NCI-H460 (cell line): ENCODE data around the gene ZBTB12. TPM values are rescaled to one million over a fixed set of nuclear protein-coding genes. Genes with fewer than 3 reads are reported as not detected.
"Not testable (repeated sequence)": the region's sequence is repeated elsewhere in the genome, so short reads cannot be mapped to it uniquely, and the experiment has no call there.

ENCODE experiments used
- DNase-seq: peaks from one replicate; pipeline ENCODE4 v3.0.0-alpha.2; 2016; ENCODE audit warnings: low read depth; ENCODE audit errors: extremely low read depth
- small RNA-seq, 2 experiments: library from RNA; depleted of rRNA; stranded (forward); fragments of <200 nt; gene quantifications; one replicate each; pipeline ENCODE3, GENCODE V24; 2014
- total RNA-seq: library from RNA; depleted of rRNA; stranded (reverse); fragments of >200 nt; shearing (Covaris generic); gene quantifications from 2 replicates; pipeline ENCODE4 v1.2.3, GENCODE V29; 2014; rRNA removed

The ZBTB12 gene
- total RNA-seq, 1 experiment from 2014 or later: 2.8 TPM

DNA sequence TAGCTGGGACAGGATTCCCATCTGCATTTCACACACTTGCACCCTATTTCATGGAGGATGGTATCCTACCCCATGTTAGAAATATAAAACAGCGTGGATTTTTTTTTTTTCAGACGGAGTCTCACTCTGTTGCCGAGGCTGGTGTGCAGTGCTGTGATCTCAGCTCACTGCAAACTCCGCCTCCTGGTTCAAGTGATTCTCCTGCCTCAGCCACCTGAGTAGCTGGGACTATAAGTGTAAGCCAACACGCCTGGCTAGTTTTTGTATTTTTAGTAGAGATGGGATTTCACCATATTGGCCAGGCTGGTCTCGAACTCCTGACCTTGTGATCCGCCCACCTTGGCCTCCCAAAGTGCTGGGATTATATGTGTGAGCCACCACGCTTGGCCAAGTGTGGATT lies 44.1 kb downstream of the ZBTB12 start:
- not testable (repeated sequence) for DNase-seq

- DNase-seq: not testable (repeated sequence)
Observed at GRCh38 chr6:31851980-31852718, 49.7 kb downstream of the ZBTB12 start.

GRCh38 chr6:31851485-31851832 lies 50.4 kb downstream of the ZBTB12 start:
- no peak for DNase-seq

DNA sequence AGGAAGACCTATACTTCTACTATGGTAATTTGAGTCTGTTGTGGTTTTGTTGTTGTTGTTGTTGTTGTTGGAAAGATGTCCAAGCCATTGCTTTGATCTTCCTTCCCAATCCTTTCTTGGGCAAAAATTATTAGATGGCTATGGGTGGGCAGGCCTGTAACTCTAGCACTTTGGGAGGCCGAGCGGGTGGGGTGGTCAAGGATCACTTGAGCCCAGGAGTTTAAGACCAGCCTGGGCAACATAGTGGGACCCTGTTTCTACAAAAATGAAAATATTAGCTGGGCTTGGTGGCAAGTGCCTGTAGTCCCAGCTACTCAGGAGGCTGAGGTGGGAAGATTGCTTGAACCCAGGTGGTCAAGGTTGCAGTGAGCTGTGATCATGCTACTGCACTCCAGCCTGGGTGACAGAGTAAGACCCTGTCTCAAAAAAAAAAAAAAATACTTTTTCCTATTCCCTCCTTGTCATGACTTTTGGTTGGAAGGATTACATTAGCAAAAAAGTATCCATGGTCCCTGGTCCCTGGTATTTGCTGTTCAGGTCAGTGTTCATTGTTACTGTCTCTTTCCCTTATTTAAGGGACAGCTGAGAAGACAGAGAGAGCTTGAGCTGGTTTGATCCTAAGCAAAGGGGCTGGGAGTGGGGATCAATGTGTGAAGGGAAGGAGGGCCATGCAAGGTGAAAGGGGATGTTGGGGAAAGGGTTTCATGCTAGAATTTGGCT lies 51.0 kb downstream of the ZBTB12 start:
- DNase-seq: no peak

Small RNAs within 50 kb of the gene (small RNA-seq; reads per million reads assigned to genes)
- 0 reads per million in 2 experiments for gene AL645922.1

Other genes starting within 250 kb of the ZBTB12 start
- gene BAG6, start 249.4 kb downstream of the ZBTB12 start, total RNA-seq: 113 and 133 TPM in 2 replicates
- 2.4 and 2.8 TPM in 2 replicates for gene APOM, start 246.2 kb downstream of the ZBTB12 start, total RNA-seq
- 10.1 and 10.9 TPM in 2 replicates for gene C6orf47, start 241.3 kb downstream of the ZBTB12 start, total RNA-seq
- 11.6 and 11.7 TPM in 2 replicates for gene GPANK1, start 237.1 kb downstream of the ZBTB12 start, total RNA-seq
- 110 and 131 TPM in 2 replicates for gene CSNK2B, start 236.0 kb downstream of the ZBTB12 start, total RNA-seq
- 1.9 and 2.8 TPM in 2 replicates for gene LY6G5B, start 232.1 kb downstream of the ZBTB12 start, total RNA-seq
- gene LY6G5C, start 221.0 kb downstream of the ZBTB12 start, total RNA-seq: 0.95 and 1.3 TPM in 2 replicates
- gene ABHD16A, start 198.8 kb downstream of the ZBTB12 start, total RNA-seq: 40.5 and 55.7 TPM in 2 replicates
- not detected in 2 replicates for gene LY6G6F, start 195.2 kb downstream of the ZBTB12 start, total RNA-seq
- not detected in 2 replicates for gene LY6G6D, start 186.7 kb downstream of the ZBTB12 start, total RNA-seq
- not detected in 2 replicates for gene LY6G6C, start 180.3 kb downstream of the ZBTB12 start, total RNA-seq
- not detected in 2 replicates for gene MPIG6B, start 178.7 kb downstream of the ZBTB12 start, total RNA-seq
- gene DDAH2, start 172.8 kb downstream of the ZBTB12 start, total RNA-seq: 16.4 and 19.1 TPM in 2 replicates
- 376 and 448 TPM in 2 replicates for gene CLIC1, start 165.6 kb downstream of the ZBTB12 start, total RNA-seq
- gene MSH5, start 162.1 kb downstream of the ZBTB12 start, total RNA-seq: 18.6 and 19.8 TPM in 2 replicates
- 2.8 and 4.7 TPM in 2 replicates for gene SAPCD1, start 139.4 kb downstream of the ZBTB12 start, total RNA-seq
- 0.47 and 0.81 TPM in 2 replicates for gene VWA7, start 124.8 kb downstream of the ZBTB12 start, total RNA-seq
- 42.1 and 46.7 TPM in 2 replicates for gene VARS1, start 106.3 kb downstream of the ZBTB12 start, total RNA-seq
- 62.6 and 64.3 TPM in 2 replicates for gene LSM2, start 95.1 kb downstream of the ZBTB12 start, total RNA-seq
- gene HSPA1L, start 86.8 kb downstream of the ZBTB12 start, total RNA-seq: 0.82 and 1.0 TPM in 2 replicates
- gene HSPA1A, start 86.5 kb downstream of the ZBTB12 start, total RNA-seq: 43.3 and 46.7 TPM in 2 replicates
- 58.3 and 60.4 TPM in 2 replicates for gene HSPA1B, start 74.3 kb downstream of the ZBTB12 start, total RNA-seq
- 24.6 and 25.2 TPM in 2 replicates for gene NEU1, start 39.3 kb downstream of the ZBTB12 start, total RNA-seq
- gene SLC44A4, start 23.1 kb downstream of the ZBTB12 start, total RNA-seq: 0.07 TPM in 1 of 2 replicates, not detected in the other
- 19.3 and 19.9 TPM in 2 replicates for gene EHMT2, start 4.4 kb downstream of the ZBTB12 start, total RNA-seq
- gene C2, start 25.6 kb upstream of the ZBTB12 start, total RNA-seq: 0.20 and 0.69 TPM in 2 replicates
- not detected in 2 replicates for gene CFB, start 44.0 kb upstream of the ZBTB12 start, total RNA-seq
- gene NELFE, start 56.9 kb upstream of the ZBTB12 start, total RNA-seq: 105 and 108 TPM in 2 replicates
- 22.1 and 24.1 TPM in 2 replicates for gene SKIC2, start 57.1 kb upstream of the ZBTB12 start, total RNA-seq
- gene DXO, start 70.1 kb upstream of the ZBTB12 start, total RNA-seq: 19.4 and 21.1 TPM in 2 replicates
- 0.42 and 0.81 TPM in 2 replicates for gene C4A, start 80.0 kb upstream of the ZBTB12 start, total RNA-seq
- 0.69 and 0.87 TPM in 2 replicates for gene C4B, start 112.7 kb upstream of the ZBTB12 start, total RNA-seq
- gene CYP21A2, start 136.3 kb upstream of the ZBTB12 start, total RNA-seq: not detected in 2 replicates
- 22.2 and 24.6 TPM in 2 replicates for gene TNXB, start 207.3 kb upstream of the ZBTB12 start, total RNA-seq
- gene ATF6B, start 226.2 kb upstream of the ZBTB12 start, total RNA-seq: 20.7 and 26.2 TPM in 2 replicates
- 4.9 and 5.7 TPM in 2 replicates for gene FKBPL, start 228.2 kb upstream of the ZBTB12 start, total RNA-seq
- gene PRRT1, start 249.9 kb upstream of the ZBTB12 start, total RNA-seq: 0.20 and 0.37 TPM in 2 replicates